Left hindlimb (tissue), 1 donor: Measurements from ENCODE around the gene CACNB3.

ENCODE experiments used
- DNase-seq: peaks from one replicate; pipeline ENCODE4 v3.0.0-alpha.2; 2018

The CACNB3 gene

GRCh38 chr12:48817873-48818830 lies at the start of gene CACNB3:
Gene CACNB3 (plus strand): TSS chr12:48818496. CDS start chr12:48818930, 434 bp downstream.
- DNase-seq: peak; percentile 84

DNA sequence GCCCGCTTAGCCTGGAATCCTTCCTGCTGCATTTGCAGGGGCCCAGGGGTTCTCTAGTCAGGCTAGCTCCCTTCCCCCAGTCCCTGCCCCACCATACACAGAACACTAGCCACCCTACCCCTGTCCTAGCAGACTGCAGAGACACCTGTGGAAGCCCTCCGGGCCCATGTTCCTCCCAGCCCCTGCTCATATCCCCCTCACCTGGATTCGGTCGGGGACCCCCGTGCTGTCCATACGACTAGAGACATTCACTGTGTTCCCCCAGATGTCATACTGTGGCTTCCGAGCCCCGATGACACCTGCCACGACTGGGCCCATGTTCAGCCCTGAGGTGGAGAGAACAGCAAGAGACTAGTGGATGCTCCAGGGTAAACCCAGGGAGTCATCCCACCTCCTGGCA lies 49.6 kb upstream of the CACNB3 start:
- no peak for DNase-seq

DNA sequence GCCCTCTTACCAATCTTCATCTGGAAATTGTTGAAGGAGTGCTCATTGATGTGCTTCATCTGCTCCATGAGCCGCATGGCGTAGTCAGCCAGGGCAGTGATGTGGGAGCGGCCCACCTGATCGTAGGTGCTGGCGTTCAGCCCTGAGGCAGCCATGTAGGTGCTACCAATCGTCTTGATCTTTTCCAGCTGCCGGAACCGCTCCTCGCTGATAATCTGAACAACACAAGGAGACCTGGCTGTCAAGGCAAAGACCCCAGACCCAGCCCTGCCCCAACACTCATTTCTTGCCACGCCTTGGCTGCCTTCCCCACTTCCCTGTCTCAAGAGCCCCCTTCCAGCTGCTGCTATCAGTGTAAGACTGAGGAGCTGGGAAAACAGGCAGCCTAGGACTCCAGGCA lies 47.5 kb upstream of the CACNB3 start:
- DNase-seq: no peak

- DNase-seq: no peak
Observed at GRCh38 chr12:48771588-48772112, 46.6 kb upstream of the CACNB3 start.

- no peak for DNase-seq
Observed at GRCh38 chr12:48773686-48774085, 44.6 kb upstream of the CACNB3 start.

- no peak for DNase-seq
Observed at GRCh38 chr12:48774516-48774915, 43.8 kb upstream of the CACNB3 start.

GRCh38 chr12:48775299-48775698 lies 43.0 kb upstream of the CACNB3 start:
- DNase-seq: no peak

GRCh38 chr12:48775991-48776649 lies 42.2 kb upstream of the CACNB3 start:
- no peak for DNase-seq

- no peak for DNase-seq
Observed at GRCh38 chr12:48776956-48777355, 41.3 kb upstream of the CACNB3 start.

- no peak for DNase-seq
Observed at GRCh38 chr12:48777501-48778400, 40.5 kb upstream of the CACNB3 start.

GRCh38 chr12:48779869-48780268 lies 38.4 kb upstream of the CACNB3 start:
- peak; percentile 62 for DNase-seq

- no peak for DNase-seq
Observed at GRCh38 chr12:48780381-48781025, 37.8 kb upstream of the CACNB3 start.

GRCh38 chr12:48781750-48782456 lies 36.4 kb upstream of the CACNB3 start:
- DNase-seq: no peak

GRCh38 chr12:48782457-48783395 lies 35.6 kb upstream of the CACNB3 start:
- DNase-seq: no peak

- DNase-seq: no peak
Observed at GRCh38 chr12:48783432-48783831, 34.9 kb upstream of the CACNB3 start.

GRCh38 chr12:48786591-48787544 lies 31.4 kb upstream of the CACNB3 start:
- no peak for DNase-seq

DNA sequence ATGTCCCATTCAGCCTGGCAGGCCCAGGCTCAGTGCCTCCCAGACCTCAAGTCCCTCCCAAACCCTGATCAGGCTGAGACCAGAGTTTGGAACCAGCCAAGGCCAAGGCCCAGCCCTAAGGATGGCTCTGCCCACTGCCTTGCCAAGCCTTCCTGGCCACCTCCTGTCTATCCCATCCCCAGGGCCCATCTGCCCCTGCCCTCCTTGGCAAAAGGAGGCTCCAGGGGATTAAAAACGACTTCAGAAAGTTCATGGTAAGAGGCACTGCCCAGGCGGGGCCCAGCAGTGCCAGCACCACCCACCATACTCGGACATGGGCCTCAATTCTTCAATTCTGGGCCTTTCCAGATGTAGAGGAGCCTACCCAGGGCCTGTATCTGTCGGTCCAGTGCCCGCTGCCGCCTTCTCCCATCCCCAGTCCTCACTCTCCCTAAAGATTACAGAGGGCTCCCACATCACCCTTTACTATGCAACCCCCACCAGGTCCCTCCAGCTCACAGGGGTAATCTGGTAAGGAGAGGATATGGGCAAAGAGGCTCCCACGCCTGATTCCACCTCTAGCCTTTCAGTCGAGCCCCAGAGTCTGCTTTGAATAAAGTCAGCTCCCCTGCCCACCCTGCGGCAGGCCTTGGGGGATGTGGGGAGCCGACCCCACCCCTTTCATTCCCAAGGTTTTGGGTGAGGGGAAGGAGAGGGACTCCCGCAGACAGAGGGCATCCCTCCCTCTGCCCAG lies 30.3 kb upstream of the CACNB3 start:
- DNase-seq: no peak

- DNase-seq: no peak
Observed at GRCh38 chr12:48788524-48788853, 29.8 kb upstream of the CACNB3 start.
